Measurements from ENCODE around the gene GNA12.

GNA12 gene

DNA sequence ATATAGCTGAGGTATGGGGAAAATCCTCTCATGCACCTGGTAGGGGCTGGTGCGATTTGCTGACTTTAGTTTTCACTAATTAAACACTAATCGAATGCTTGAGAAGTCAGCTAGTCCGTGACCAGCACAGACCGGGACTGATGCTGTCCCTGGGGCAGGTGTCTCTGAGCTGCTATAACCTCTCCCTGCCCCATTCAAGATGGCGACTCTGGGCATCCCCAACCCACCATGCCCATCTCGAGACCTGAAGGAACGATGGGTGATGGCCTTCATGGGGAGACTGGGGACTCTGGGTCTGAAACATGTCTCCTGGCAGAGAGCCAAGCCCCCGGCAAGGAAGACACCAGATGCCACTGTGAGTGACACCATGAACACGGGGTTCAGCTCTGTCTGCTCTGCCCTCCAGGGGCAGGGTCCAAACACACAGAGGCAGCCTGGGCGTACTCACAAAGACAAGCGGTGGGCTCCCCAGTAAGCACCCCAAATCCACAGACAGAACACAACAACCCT lies 57.4 kb downstream of the GNA12 start:
- Histone ChIP-seq H3K9me2 (replicated peaks; ENCODE audit: insufficient read depth, low read length) (no peaks in the 10 kb centered on the region), H3K79me2 (ENCODE audit: low read length) (no peaks in the 10 kb centered on the region), H3K4me2 (ENCODE audit: low read depth, low read length) (no peak overlapping the region), H3K27ac (ENCODE audit: low read length) (no peak overlapping the region), H3K4me3 (ENCODE audit: low read length) (no peak overlapping the region), H3K4me1 (ENCODE audit: low read length) (no peaks in the 10 kb centered on the region), H3K36me3 (replicated peaks; ENCODE audit: insufficient read depth, low read length) (no peaks in the 10 kb centered on the region), H2AFZ (ENCODE audit: low read length) (no peak overlapping the region), H4K20me1 (ENCODE audit: insufficient read depth, low read length) (no peaks in the 10 kb centered on the region), H3K27me3 (replicated peaks; ENCODE audit: insufficient read depth, low read length) (no peaks in the 10 kb centered on the region), H3K9ac (ENCODE audit: low read length) (no peak overlapping the region), H3F3A (ENCODE audit: insufficient read depth, low read length) (no peaks in the 10 kb centered on the region), H3K9me3 (replicated peaks; ENCODE audit: insufficient read depth, low read length) (no peaks in the 10 kb centered on the region)
- TF ChIP-seq EZH2 (optimal IDR thresholded peaks at IDR 0.05; ENCODE audit: low read depth, low read length) (no peak), EZH2phosphoT487 (IDR thresholded peaks at IDR 0.05; ENCODE audit: low read length) (no peak)
- TF ChIP-seq, protein P1, sequence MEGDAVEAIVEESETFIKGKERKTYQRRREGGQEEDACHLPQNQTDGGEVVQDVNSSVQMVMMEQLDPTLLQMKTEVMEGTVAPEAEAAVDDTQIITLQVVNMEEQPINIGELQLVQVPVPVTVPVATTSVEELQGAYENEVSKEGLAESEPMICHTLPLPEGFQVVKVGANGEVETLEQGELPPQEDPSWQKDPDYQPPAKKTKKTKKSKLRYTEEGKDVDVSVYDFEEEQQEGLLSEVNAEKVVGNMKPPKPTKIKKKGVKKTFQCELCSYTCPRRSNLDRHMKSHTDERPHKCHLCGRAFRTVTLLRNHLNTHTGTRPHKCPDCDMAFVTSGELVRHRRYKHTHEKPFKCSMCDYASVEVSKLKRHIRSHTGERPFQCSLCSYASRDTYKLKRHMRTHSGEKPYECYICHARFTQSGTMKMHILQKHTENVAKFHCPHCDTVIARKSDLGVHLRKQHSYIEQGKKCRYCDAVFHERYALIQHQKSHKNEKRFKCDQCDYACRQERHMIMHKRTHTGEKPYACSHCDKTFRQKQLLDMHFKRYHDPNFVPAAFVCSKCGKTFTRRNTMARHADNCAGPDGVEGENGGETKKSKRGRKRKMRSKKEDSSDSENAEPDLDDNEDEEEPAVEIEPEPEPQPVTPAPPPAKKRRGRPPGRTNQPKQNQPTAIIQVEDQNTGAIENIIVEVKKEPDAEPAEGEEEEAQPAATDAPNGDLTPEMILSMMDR (IDR thresholded peaks at IDR 0.05; ENCODE audit: low read length) = no peak
- no peak for DNase-seq

DNA sequence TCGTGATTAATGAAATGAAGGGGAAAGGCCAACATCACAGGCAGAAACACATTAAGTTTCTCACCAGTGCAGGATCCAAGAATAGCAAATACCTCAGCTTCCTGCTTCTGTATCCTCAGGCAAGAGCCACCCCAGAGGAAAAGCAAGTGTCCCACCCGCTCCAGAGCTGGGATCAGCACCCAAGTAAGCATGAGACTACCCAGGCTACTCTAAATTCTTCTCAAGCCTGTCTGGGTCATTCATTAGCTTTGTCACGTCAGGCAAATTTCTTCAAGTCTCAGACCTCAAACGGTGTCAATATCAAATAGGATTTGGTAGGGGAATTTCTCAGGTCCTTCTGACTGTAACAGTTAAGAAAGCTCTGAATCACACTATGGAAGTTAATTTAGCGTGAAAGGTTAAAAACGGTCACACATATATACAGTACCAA lies 59.0 kb downstream of the GNA12 start:
- TF ChIP-seq EZH2phosphoT487 (IDR thresholded peaks at IDR 0.05; ENCODE audit: low read length) (no peak), EZH2 (optimal IDR thresholded peaks at IDR 0.05; ENCODE audit: low read depth, low read length) (no peak)
- TF ChIP-seq, protein P1 (IDR thresholded peaks at IDR 0.05; ENCODE audit: low read length) = no peak
- no peak overlapping the region for H3K9ac ChIP-seq (ENCODE audit: low read length)
- no peak for DNase-seq
- no peaks in the 10 kb centered on the region for H3F3A ChIP-seq (ENCODE audit: insufficient read depth, low read length)
- H3K9me3 ChIP-seq (replicated peaks; ENCODE audit: insufficient read depth, low read length) = no peaks in the 10 kb centered on the region
- no peak overlapping the region for H2AFZ ChIP-seq (ENCODE audit: low read length)
- no peak overlapping the region for H3K4me3 ChIP-seq (ENCODE audit: low read length)
- no peak overlapping the region for H3K27ac ChIP-seq (ENCODE audit: low read length)
- H3K27me3 ChIP-seq (replicated peaks; ENCODE audit: insufficient read depth, low read length) = no peaks in the 10 kb centered on the region
- H3K9me2 ChIP-seq (replicated peaks; ENCODE audit: insufficient read depth, low read length) = no peaks in the 10 kb centered on the region
- H4K20me1 ChIP-seq (ENCODE audit: insufficient read depth, low read length) = no peaks in the 10 kb centered on the region
- no peak overlapping the region for H3K4me2 ChIP-seq (ENCODE audit: low read depth, low read length)
- H3K4me1 ChIP-seq (ENCODE audit: low read length) = no peaks in the 10 kb centered on the region
- H3K79me2 ChIP-seq (ENCODE audit: low read length) = no peaks in the 10 kb centered on the region
- H3K36me3 ChIP-seq (replicated peaks; ENCODE audit: insufficient read depth, low read length) = no peaks in the 10 kb centered on the region

DNA sequence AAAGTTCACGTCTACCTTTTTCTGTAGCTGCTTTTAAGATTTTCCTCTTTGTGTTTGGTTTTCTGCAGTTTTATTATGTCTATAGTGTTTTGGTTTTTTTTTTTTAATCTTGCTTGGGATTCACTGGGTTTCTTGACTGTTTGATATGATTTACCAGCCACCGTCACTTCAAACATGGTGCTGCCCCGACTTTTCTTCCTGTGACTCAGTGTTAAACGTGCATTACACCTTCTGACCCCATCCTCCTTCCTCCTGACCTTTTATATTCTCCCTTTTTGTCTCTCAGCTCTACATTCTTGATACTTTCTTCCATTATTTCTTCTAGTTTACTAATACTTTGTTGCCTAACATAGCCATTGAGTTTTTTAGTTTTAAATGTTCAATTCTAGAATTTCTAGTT lies 61.5 kb downstream of the GNA12 start:
- Histone ChIP-seq H3K36me3 (replicated peaks; ENCODE audit: insufficient read depth, low read length) (no peaks in the 10 kb centered on the region), H3K9ac (ENCODE audit: low read length) (no peak overlapping the region), H4K20me1 (ENCODE audit: insufficient read depth, low read length) (no peaks in the 10 kb centered on the region), H3K9me2 (replicated peaks; ENCODE audit: insufficient read depth, low read length) (no peaks in the 10 kb centered on the region), H2AFZ (ENCODE audit: low read length) (no peak overlapping the region), H3K4me3 (ENCODE audit: low read length) (no peak overlapping the region), H3K9me3 (replicated peaks; ENCODE audit: insufficient read depth, low read length) (no peaks in the 10 kb centered on the region), H3K27me3 (replicated peaks; ENCODE audit: insufficient read depth, low read length) (no peaks in the 10 kb centered on the region), H3K4me2 (ENCODE audit: low read depth, low read length) (no peak overlapping the region), H3K4me1 (ENCODE audit: low read length) (no peaks in the 10 kb centered on the region), H3K79me2 (ENCODE audit: low read length) (no peaks in the 10 kb centered on the region), H3F3A (ENCODE audit: insufficient read depth, low read length) (no peaks in the 10 kb centered on the region), H3K27ac (ENCODE audit: low read length) (no peak overlapping the region)
- TF ChIP-seq EZH2 (optimal IDR thresholded peaks at IDR 0.05; ENCODE audit: low read depth, low read length) (no peak), EZH2phosphoT487 (IDR thresholded peaks at IDR 0.05; ENCODE audit: low read length) (no peak)
- TF ChIP-seq, protein P1 (IDR thresholded peaks at IDR 0.05; ENCODE audit: low read length) = no peak
- DNase-seq = no peak

Data from MM.1S (cell line).